CD4-positive, alpha-beta T cell treated with Interleukin-15 for 4 hours (primary cell): ENCODE results near the gene COL8A1.

ENCODE experiments used
- DNase-seq: peaks from one replicate; pipeline ENCODE4 v3.0.0-alpha.2; 2020; ENCODE audit warnings: low spot score

The COL8A1 gene

GRCh38 chr3:99639579-99639978 lies 1.2 kb downstream of the COL8A1 start:
- no peak for DNase-seq

GRCh38 chr3:99640214-99640851 lies 1.9 kb downstream of the COL8A1 start:
- no peak for DNase-seq

GRCh38 chr3:99641480-99641879 lies 3.1 kb downstream of the COL8A1 start:
- no peak for DNase-seq

- no peak for DNase-seq
Measured at GRCh38 chr3:99641982-99642381, 3.6 kb downstream of the COL8A1 start.

- DNase-seq = no peak
Measured at GRCh38 chr3:99644017-99644416, 5.6 kb downstream of the COL8A1 start.

GRCh38 chr3:99644746-99645145 lies 6.4 kb downstream of the COL8A1 start:
- DNase-seq = no peak

- no peak for DNase-seq
Measured at GRCh38 chr3:99645277-99646106, 7.1 kb downstream of the COL8A1 start.

GRCh38 chr3:99646107-99646435 lies 7.7 kb downstream of the COL8A1 start:
- no peak for DNase-seq

GRCh38 chr3:99647081-99647480 lies 8.7 kb downstream of the COL8A1 start:
- DNase-seq = no peak

GRCh38 chr3:99648101-99648500 lies 9.7 kb downstream of the COL8A1 start:
- no peak for DNase-seq

- no peak for DNase-seq
Measured at GRCh38 chr3:99648516-99648915, 10.1 kb downstream of the COL8A1 start.

GRCh38 chr3:99651531-99651930 lies 13.1 kb downstream of the COL8A1 start:
- no peak for DNase-seq

- no peak for DNase-seq
Measured at GRCh38 chr3:99656624-99657023, 18.2 kb downstream of the COL8A1 start.

GRCh38 chr3:99658274-99658673 lies 19.9 kb downstream of the COL8A1 start:
- no peak for DNase-seq

- DNase-seq = no peak
Measured at GRCh38 chr3:99659032-99659431, 20.6 kb downstream of the COL8A1 start.

- DNase-seq = no peak
Measured at GRCh38 chr3:99659951-99660350, 21.6 kb downstream of the COL8A1 start.

GRCh38 chr3:99662838-99663570 lies 24.6 kb downstream of the COL8A1 start:
- DNase-seq = no peak

- no peak for DNase-seq
Measured at GRCh38 chr3:99663977-99664376, 25.6 kb downstream of the COL8A1 start.

GRCh38 chr3:99665017-99665416 lies 26.6 kb downstream of the COL8A1 start:
- no peak for DNase-seq

GRCh38 chr3:99666201-99666600 lies 27.8 kb downstream of the COL8A1 start:
- no peak for DNase-seq

- no peak for DNase-seq
Measured at GRCh38 chr3:99668044-99668443, 29.6 kb downstream of the COL8A1 start.

GRCh38 chr3:99669879-99670555 lies 31.6 kb downstream of the COL8A1 start:
- DNase-seq = no peak

- no peak for DNase-seq
Measured at GRCh38 chr3:99670556-99670950, 32.2 kb downstream of the COL8A1 start.
